GM12874 (cell line): ENCODE data around the gene CABP5.

Source experiments
- TF ChIP-seq, protein P1 (sequence below): IDR thresholded peaks from 2 replicates; pipeline ENCODE4 v1.5.1; 2011; ENCODE audit warnings: low read depth, mild to moderate bottlenecking, control low read depth, low read length, moderate library complexity; ENCODE audit not compliant: insufficient read depth

CABP5 gene

DNA sequence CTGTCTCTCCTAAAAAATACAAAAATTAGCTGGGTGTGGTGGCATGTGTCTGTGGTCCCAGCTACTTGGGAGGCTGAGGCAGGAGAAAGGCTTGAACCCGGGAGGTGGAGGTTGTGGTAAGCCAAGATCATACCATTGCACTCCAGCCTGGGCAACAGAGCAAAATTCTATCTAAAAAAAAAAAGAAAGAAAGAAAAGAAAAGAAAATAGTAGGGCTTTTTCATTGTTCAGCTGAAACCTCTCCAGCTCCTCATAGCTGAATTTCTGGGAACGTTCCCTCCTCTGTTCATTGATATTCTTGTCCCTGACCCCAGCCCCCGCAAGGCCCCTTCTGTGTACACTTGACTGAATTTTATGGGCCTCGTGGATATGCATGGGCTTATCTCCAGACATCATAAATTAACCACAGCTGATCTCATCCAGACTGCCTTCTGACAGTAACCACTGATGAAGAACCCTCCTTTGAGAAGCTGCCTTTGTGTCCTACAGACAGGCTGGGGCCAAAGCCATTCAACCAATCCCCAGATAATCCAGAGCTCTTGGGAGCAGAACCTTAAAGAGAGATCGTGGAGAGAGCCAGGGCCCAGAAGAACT lies 49.6 kb downstream of the CABP5 start, which contains the start of gene ELSPBP1:
Gene ELSPBP1, plus strand, starts transcription at position 424 of the 594 bp plus-strand sequence. CDS start 14,036 bp downstream, outside the sequence.
- TF ChIP-seq, protein P1, sequence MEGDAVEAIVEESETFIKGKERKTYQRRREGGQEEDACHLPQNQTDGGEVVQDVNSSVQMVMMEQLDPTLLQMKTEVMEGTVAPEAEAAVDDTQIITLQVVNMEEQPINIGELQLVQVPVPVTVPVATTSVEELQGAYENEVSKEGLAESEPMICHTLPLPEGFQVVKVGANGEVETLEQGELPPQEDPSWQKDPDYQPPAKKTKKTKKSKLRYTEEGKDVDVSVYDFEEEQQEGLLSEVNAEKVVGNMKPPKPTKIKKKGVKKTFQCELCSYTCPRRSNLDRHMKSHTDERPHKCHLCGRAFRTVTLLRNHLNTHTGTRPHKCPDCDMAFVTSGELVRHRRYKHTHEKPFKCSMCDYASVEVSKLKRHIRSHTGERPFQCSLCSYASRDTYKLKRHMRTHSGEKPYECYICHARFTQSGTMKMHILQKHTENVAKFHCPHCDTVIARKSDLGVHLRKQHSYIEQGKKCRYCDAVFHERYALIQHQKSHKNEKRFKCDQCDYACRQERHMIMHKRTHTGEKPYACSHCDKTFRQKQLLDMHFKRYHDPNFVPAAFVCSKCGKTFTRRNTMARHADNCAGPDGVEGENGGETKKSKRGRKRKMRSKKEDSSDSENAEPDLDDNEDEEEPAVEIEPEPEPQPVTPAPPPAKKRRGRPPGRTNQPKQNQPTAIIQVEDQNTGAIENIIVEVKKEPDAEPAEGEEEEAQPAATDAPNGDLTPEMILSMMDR: no peak

DNA sequence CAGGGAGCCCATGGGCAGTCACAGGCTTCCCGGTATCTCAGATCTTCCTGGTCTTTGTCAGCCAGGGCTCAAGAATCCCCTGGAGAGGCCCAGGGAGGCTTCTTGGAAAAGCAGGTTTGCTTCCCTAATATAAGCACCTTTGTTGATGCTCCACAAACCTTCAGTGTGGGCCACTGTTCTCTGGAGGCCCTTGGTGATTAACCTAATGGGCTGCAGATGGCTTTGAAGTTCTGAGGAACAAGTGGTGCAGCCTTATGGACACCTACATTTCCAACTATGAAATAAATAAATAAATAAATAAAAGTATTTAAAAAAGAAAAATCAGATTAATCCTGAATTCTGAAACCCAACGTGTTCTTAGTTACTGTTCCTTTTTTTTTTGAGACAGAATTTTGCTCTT lies 51.8 kb downstream of the CABP5 start, which contains the start of gene BSPH1:
Gene BSPH1, minus strand, starts transcription at position 101 of the 400 bp plus-strand sequence. Its CDS starts 89 bp downstream, at position 12.
- TF ChIP-seq, protein P1: no peak

DNA sequence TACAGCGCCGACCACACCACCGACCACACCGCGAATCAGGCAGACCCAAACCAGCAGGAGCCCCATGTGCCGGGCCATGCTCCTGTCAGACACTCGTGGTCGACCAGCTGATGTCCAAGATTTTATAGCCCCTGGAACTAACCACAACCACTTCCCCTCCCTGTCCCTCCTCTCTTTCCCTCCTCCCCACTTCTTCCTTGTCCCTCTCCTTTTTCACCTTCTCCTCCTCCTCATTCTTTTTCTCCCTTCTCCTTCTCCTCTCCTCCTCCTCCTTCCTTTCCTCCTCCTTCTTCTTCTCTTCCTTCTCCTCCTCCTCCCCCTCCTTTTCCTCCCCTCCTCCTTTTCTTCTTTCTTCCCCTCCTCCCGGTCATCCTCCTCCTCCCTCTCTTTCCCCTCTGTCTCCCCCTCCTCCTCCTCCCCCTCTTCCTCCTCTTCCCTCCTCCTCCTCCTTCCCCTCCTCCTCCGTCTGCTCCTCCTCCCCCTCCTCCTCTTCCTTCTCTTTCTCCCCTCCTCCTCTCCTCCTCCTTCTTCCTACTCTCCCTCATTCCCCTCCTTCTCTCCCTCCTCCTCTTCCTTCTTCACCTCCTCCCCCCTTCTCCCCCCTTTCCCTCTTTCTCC lies 52.6 kb downstream of the CABP5 start:
- TF ChIP-seq, protein P1: no peak
